ENCODE data around the gene C3orf33.
"Not testable (repeated sequence)": the region's sequence is repeated elsewhere in the genome, so short reads cannot be mapped to it uniquely, and the experiment has no call there.

C3orf33 gene

GRCh38 chr3:155852341-155852740 is 46.3 kb upstream of the C3orf33 start:
- H3K14ac ChIP-seq (ENCODE audit: low read length in 2 of 2), result peak overlapping the region in 1 of 2 experiments; percentile 11
- peaks cover 8% of the 10 kb centered on the region for H3K4me1 ChIP-seq (ENCODE audit: control insufficient read depth, insufficient read depth, low read depth, low read length)
- no peak overlapping the region for H2AFZ ChIP-seq (ENCODE audit: low read depth, low read length)
- no peak overlapping the region for H2AK5ac ChIP-seq (ENCODE audit: low read length, severe bottlenecking)
- DNase-seq, result no peak
- H3K4ac ChIP-seq (ENCODE audit: low read depth in 1 of 2, low read length in 2 of 2), result no peak overlapping the region
- H4K8ac ChIP-seq (ENCODE audit: low read length), result no peak overlapping the region
- H3K27me3 ChIP-seq (ENCODE audit: control insufficient read depth in 1 of 2, insufficient read depth in 1 of 2, low read length in 2 of 2), result no peaks in the 10 kb centered on the region
- no peak overlapping the region for H3K18ac ChIP-seq (ENCODE audit: low read depth in 1 of 2, low read length in 2 of 2)
- no peak overlapping the region for H4K91ac ChIP-seq (ENCODE audit: low read length)
- peak overlapping the region; percentile 97 for H3K4me2 ChIP-seq (ENCODE audit: low read length, poor library complexity, severe bottlenecking)
- peaks cover 11% of the 10 kb centered on the region for H3K79me1 ChIP-seq (replicated peaks; ENCODE audit: low read length, poor library complexity, severe bottlenecking)
- no peak overlapping the region for H3K27ac ChIP-seq (ENCODE audit: low read length, poor library complexity, severe bottlenecking)
- H2BK12ac ChIP-seq (ENCODE audit: low read length in 2 of 2), result no peak overlapping the region
- 45% methylated on average over 2 of the region's 2 CpGs for WGBS
- H2BK120ac ChIP-seq (ENCODE audit: low read depth, low read length), result no peak overlapping the region
- no peak overlapping the region for H2BK15ac ChIP-seq (ENCODE audit: low read depth, poor library complexity, severe bottlenecking)
- H3K9ac ChIP-seq (ENCODE audit: low read length), result peak overlapping the region; percentile 94
- H3K4me3 ChIP-seq (ENCODE audit: insufficient read depth in 1 of 2, low read depth in 1 of 2, low read length in 2 of 2), result peak overlapping the region in 1 of 2 experiments; percentile 93
- H3K9me3 ChIP-seq (ENCODE audit: control insufficient read depth, low read length), result no peaks in the 10 kb centered on the region
- peaks cover 0 to 15% of the 10 kb centered on the region in 2 experiments for H3K36me3 ChIP-seq (ENCODE audit: control insufficient read depth in 1 of 2, insufficient read depth in 2 of 2, low read depth in 1 of 2, low read length in 2 of 2)
- H3K23ac ChIP-seq (ENCODE audit: low read length in 2 of 2), result no peak overlapping the region
- H2BK5ac ChIP-seq (ENCODE audit: low read depth, low read length, poor library complexity, severe bottlenecking), result no peak overlapping the region

GRCh38 chr3:155849404-155849803 is 43.3 kb upstream of the C3orf33 start:
- not testable (repeated sequence) for H3K4ac ChIP-seq (ENCODE audit: low read depth in 1 of 2, low read length in 2 of 2); H3K4me1 ChIP-seq (ENCODE audit: control insufficient read depth, insufficient read depth, low read depth, low read length); H3K27ac ChIP-seq (ENCODE audit: low read length, poor library complexity, severe bottlenecking); H3K23ac ChIP-seq (ENCODE audit: low read length in 2 of 2); DNase-seq; H4K91ac ChIP-seq (ENCODE audit: low read length); H2BK120ac ChIP-seq (ENCODE audit: low read depth, low read length); H3K9me3 ChIP-seq (ENCODE audit: control insufficient read depth, low read length); H3K14ac ChIP-seq (ENCODE audit: low read length in 2 of 2); H3K9ac ChIP-seq (ENCODE audit: low read length); H3K4me2 ChIP-seq (ENCODE audit: low read length, poor library complexity, severe bottlenecking); H3K4me3 ChIP-seq (ENCODE audit: insufficient read depth in 1 of 2, low read depth in 1 of 2, low read length in 2 of 2); H2BK5ac ChIP-seq (ENCODE audit: low read depth, low read length, poor library complexity, severe bottlenecking); H2AK5ac ChIP-seq (ENCODE audit: low read length, severe bottlenecking); H2BK15ac ChIP-seq (ENCODE audit: low read depth, poor library complexity, severe bottlenecking); H2BK12ac ChIP-seq (ENCODE audit: low read length in 2 of 2); H3K27me3 ChIP-seq (ENCODE audit: control insufficient read depth in 1 of 2, insufficient read depth in 1 of 2, low read length in 2 of 2); H2AFZ ChIP-seq (ENCODE audit: low read depth, low read length); H4K8ac ChIP-seq (ENCODE audit: low read length); H3K18ac ChIP-seq (ENCODE audit: low read depth in 1 of 2, low read length in 2 of 2)
- H3K79me1 ChIP-seq (replicated peaks; ENCODE audit: low read length, poor library complexity, severe bottlenecking), result peaks cover 13% of the 10 kb centered on the region
- peaks cover 0 to 19% of the 10 kb centered on the region in 2 experiments for H3K36me3 ChIP-seq (ENCODE audit: control insufficient read depth in 1 of 2, insufficient read depth in 2 of 2, low read depth in 1 of 2, low read length in 2 of 2)
- 100% methylated on average over 2 of the region's 3 CpGs for WGBS

- Histone ChIP-seq H3K23ac (ENCODE audit: low read length in 2 of 2) (no peak overlapping the region), H3K27ac (ENCODE audit: low read length, poor library complexity, severe bottlenecking) (no peak overlapping the region), H3K14ac (ENCODE audit: low read length in 2 of 2) (no peak overlapping the region), H2BK12ac (ENCODE audit: low read length in 2 of 2) (no peak overlapping the region), H3K4me1 (ENCODE audit: control insufficient read depth, insufficient read depth, low read depth, low read length) (peaks cover 6% of the 10 kb centered on the region), H3K4ac (ENCODE audit: low read depth in 1 of 2, low read length in 2 of 2) (no peak overlapping the region), H4K8ac (ENCODE audit: low read length) (no peak overlapping the region), H3K27me3 (ENCODE audit: control insufficient read depth in 1 of 2, insufficient read depth in 1 of 2, low read length in 2 of 2) (no peaks in the 10 kb centered on the region), H3K36me3 (ENCODE audit: control insufficient read depth in 1 of 2, insufficient read depth in 2 of 2, low read depth in 1 of 2, low read length in 2 of 2) (peaks cover 0 to 19% of the 10 kb centered on the region in 2 experiments), H3K9ac (ENCODE audit: low read length) (no peak overlapping the region), H4K91ac (ENCODE audit: low read length) (no peak overlapping the region), H2AK5ac (ENCODE audit: low read length, severe bottlenecking) (no peak overlapping the region), H3K9me3 (ENCODE audit: control insufficient read depth, low read length) (no peaks in the 10 kb centered on the region), H2BK120ac (ENCODE audit: low read depth, low read length) (no peak overlapping the region), H3K4me2 (ENCODE audit: low read length, poor library complexity, severe bottlenecking) (no peak overlapping the region), H2BK15ac (ENCODE audit: low read depth, poor library complexity, severe bottlenecking) (no peak overlapping the region), H3K4me3 (ENCODE audit: insufficient read depth in 1 of 2, low read depth in 1 of 2, low read length in 2 of 2) (no peak overlapping the region), H3K18ac (ENCODE audit: low read depth in 1 of 2, low read length in 2 of 2) (no peak overlapping the region), H3K79me1 (replicated peaks; ENCODE audit: low read length, poor library complexity, severe bottlenecking) (peaks cover 7% of the 10 kb centered on the region), H2AFZ (ENCODE audit: low read depth, low read length) (no peak overlapping the region), H2BK5ac (ENCODE audit: low read depth, low read length, poor library complexity, severe bottlenecking) (no peak overlapping the region)
- no peak for DNase-seq
- whole genome bisulfite sequencing, result 100% methylated on average over 3 of the region's 3 CpGs
Measured at GRCh38 chr3:155847993-155848392, 41.9 kb upstream of the C3orf33 start.

GRCh38 chr3:155846119-155846518 is 40.0 kb upstream of the C3orf33 start:
- Histone ChIP-seq H3K14ac (ENCODE audit: low read length in 2 of 2) (no peak overlapping the region), H2BK120ac (ENCODE audit: low read depth, low read length) (no peak overlapping the region), H2AK5ac (ENCODE audit: low read length, severe bottlenecking) (no peak overlapping the region), H3K27me3 (ENCODE audit: control insufficient read depth in 1 of 2, insufficient read depth in 1 of 2, low read length in 2 of 2) (no peaks in the 10 kb centered on the region), H3K9me3 (ENCODE audit: control insufficient read depth, low read length) (no peaks in the 10 kb centered on the region), H3K4me2 (ENCODE audit: low read length, poor library complexity, severe bottlenecking) (no peak overlapping the region), H2BK15ac (ENCODE audit: low read depth, poor library complexity, severe bottlenecking) (no peak overlapping the region), H3K27ac (ENCODE audit: low read length, poor library complexity, severe bottlenecking) (no peak overlapping the region), H2BK5ac (ENCODE audit: low read depth, low read length, poor library complexity, severe bottlenecking) (no peak overlapping the region), H3K4me1 (ENCODE audit: control insufficient read depth, insufficient read depth, low read depth, low read length) (peaks cover 2% of the 10 kb centered on the region), H3K36me3 (ENCODE audit: control insufficient read depth in 1 of 2, insufficient read depth in 2 of 2, low read depth in 1 of 2, low read length in 2 of 2) (peaks cover 0 to 11% of the 10 kb centered on the region in 2 experiments), H3K18ac (ENCODE audit: low read depth in 1 of 2, low read length in 2 of 2) (no peak overlapping the region), H3K9ac (ENCODE audit: low read length) (no peak overlapping the region), H3K4ac (ENCODE audit: low read depth in 1 of 2, low read length in 2 of 2) (no peak overlapping the region), H2AFZ (ENCODE audit: low read depth, low read length) (no peak overlapping the region), H3K23ac (ENCODE audit: low read length in 2 of 2) (no peak overlapping the region), H4K8ac (ENCODE audit: low read length) (no peak overlapping the region), H3K4me3 (ENCODE audit: insufficient read depth in 1 of 2, low read depth in 1 of 2, low read length in 2 of 2) (no peak overlapping the region), H3K79me1 (replicated peaks; ENCODE audit: low read length, poor library complexity, severe bottlenecking) (peaks cover 6% of the 10 kb centered on the region), H4K91ac (ENCODE audit: low read length) (no peak overlapping the region), H2BK12ac (ENCODE audit: low read length in 2 of 2) (no peak overlapping the region)
- 96% methylated on average over 3 of the region's 3 CpGs for WGBS
- no peak for DNase-seq

Measured in mesenchymal stem cell (in vitro differentiated cells and primary cell).